G401 (cell line): Measurements from ENCODE around the gene SPHK2. TPM values are rescaled to one million over a fixed set of nuclear protein-coding genes. Genes with fewer than 3 reads are reported as not detected.

Source experiments
- DNase-seq: peaks from one replicate; pipeline ENCODE4 v3.0.0-alpha.2; 2015; ENCODE audit warnings: low spot score
- in situ Hi-C: cut with HindIII; loops from 2 replicates; pipeline ENCODE4 v1.10.0; 2016; ENCODE audit warnings: low sequenced_read_pairs, mixed read lengths
- total RNA-seq: library from RNA; depleted of rRNA; stranded (reverse); fragments of >200 nt; shearing (Covaris generic); gene quantifications from 2 replicates; pipeline ENCODE4 v1.2.3, GENCODE V29; 2014

The SPHK2 gene
- total RNA-seq, 1 experiment from 2014 or later = 16.5 TPM

DNA sequence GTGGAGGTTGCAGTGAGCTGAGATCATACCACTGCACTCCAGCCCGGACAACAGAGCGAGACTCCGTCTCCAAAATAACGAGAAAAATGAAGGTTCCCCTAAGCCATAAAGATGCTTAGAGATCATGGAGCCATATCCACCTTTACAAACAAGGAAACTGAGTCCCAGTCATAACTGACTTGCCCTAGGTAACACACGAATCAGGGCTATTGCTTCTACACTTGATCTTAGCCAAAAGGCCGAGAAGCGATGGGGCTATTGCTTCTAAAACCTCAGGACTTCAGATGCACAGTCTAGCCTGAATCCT lies 14.7 kb downstream of the SPHK2 start:
- DNase-seq = no peak
- in situ Hi-C loops = no loop called here

DNA sequence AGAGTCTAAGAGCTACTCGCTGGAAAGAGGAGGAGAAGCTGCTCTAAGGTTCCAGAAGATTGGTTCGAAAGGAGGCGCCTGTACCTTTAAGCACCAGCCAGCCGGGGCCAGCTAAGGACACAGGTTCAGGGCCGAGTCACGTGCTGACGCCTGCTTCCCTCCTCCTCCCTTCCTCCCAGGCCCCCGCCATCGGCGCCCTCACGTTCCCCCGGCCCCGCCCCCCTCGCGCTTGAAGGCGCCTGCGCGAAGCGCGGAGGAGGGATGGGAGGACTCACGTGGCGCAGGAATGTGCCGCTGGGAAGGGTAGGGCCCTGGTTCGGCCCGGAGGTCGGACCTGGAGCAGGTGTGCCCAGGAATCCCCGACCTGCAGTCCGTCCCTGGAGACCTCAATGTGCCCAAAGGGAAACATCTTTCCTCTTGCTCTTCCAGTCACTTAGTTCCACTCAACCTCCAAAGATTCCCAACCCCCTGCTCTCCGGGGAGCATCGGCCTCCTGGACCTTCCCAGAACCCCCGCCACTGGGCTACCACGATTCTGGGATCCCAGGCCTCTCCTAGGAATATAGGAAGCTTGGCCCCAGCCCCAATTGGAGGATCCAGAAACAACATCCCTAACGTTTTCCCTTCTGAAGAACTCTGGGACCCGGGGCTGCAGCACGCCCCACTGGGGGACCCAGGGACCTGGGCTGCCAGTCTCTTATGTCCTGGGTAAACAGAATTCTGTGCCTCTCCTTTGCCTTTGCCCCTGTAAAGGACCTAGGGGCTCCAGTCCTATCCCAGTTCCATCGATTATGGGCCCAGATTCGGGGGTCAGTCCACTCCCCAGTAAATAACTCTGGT lies 15.3 kb downstream of the SPHK2 start:
- DNase-seq = peak; percentile 99

DNA sequence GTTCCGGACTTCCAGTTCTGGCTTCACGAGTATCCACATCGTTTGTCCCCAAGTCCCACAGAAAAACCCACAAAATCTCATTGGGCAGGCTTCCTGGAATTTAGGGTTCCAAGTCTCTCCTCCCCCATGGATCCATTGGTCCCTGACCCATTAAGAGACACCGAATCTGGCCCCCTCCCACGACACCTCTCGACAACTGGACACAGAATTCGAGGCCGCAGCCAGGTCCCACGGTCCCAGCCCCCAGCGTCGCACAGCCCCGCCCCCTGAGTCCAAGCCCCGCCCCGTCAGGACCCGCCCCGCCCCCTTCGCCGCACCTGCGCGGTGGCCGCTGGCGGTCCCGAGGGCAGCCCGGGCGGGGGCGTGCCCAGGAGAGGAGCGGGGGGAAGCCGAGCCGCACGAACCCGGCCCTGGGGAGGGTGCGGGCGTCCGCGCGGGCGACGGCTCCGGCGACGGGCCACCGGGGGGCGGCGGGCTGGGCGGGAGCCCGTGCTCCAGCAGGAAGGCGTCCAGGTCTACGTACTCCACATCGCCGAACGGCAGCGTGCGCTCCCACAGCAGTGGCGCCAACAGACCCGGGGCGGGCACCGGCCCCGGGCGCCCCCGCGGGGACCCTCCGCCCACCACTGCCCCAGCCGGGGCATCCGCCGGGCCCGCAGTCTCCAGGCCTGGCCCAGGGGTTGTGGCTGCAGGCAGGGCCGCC lies 16.1 kb downstream of the SPHK2 start:
- in situ Hi-C loops = no loop called here
- peak; percentile 75 for DNase-seq

More for the DNA sequence above, 15.3 kb downstream of the SPHK2 start:
- in situ Hi-C loops = no loop called here

DNA sequence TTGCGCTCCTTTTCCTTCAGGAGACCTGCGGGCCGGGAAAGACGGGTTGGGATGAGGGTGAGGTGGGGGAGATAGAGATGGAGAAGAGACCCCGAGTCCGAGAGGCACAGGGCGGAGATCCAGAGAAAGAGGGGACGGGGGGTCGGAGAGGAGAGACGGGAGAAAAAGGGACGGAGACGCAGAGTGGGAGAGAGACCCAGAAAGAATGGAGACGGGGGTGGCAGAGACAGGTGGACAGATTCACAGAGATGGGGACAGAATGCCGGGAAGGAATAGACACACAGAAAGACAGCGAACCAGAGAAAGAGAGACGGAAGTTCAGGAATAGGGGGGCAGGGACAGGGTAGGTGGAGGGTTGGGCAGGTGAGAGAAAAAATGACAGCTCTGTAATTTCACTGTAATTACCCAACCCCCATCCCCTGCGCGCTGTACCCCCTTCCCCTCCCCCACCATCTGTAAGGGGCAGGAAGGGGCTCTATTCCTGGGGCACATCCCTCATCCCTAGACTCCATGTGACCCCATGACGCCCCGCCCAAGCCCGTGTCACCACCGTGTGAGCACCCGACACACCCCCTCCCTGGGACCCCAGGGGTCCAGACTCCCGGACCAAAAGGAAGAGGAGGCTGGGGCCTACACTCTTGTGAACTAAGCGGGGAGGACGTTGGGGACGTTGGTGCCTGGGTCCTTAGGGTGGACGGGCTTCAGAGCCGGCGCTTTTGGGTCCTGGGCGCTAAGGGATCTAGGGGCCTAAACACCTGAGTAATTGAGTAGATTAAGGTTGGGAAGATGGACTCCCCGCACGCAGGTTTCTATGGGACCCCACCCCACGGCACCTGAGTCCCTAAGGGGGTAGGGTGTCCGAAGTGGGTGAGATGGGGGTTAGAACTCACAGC lies 16.9 kb downstream of the SPHK2 start:
- DNase-seq = peak; percentile 51
- in situ Hi-C loops = no loop called here

DNA sequence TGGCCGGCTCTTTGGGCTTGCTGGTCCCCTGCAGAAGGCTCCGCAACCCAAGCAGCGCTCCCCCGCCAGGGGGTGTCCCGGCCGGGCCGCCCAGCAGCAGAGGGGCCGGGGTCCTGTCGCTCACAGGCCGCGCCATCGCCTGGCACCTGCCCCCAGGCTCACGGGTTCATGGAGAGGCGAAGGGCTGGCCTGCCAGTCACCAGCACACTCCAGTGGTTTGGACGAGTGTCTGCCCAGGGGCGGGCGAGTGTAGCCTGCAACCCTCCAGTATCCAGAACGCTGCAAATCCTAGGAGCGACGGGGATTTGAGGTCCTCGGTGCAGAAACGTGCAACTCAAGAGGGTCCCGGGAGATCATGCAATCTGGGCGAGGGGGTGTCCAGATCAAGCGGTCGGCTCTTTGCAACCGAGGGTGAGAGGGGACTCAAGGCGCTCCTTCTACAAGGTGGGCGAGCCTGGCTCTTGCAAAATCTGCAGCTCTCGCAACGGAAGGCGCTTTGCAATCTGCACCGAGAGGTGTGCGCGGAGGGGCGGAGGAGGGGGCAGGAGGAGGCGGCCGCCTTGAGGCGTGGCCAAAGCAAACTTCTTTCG lies 17.6 kb downstream of the SPHK2 start, which contains the start of gene DBP:
Gene DBP (minus strand): TSS at position 521 of the 590 bp plus-strand sequence. CDS start 385 bp downstream, at position 136.
- DNase-seq = no peak
- in situ Hi-C loops = no loop called here

DNA sequence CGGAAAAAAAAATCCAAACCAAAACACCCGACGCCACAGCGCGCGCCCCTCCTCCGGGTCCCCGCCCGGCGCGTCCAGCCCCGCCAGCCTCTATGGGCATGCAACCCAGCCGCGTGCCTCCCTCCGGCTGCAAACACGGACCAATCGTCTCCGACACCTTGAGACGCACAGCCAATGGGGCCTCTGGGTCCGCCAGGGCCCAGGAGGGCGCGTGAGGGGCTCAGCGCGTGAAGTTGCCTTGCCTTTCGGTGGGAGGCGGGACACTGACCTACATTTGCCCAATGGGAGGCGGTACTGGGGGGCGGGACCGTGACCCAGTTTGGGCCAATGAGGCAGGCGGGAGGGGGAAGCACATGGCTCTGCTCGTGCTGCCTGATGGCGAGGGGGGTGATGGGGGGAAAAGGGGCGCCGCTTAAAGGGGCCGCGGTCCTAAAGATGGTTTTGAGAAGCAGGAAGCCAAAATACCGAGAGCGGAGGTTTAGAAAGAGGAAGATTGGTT lies 18.2 kb downstream of the SPHK2 start:
- in situ Hi-C loops = no loop called here
- peak; percentile 100 for DNase-seq

DNA sequence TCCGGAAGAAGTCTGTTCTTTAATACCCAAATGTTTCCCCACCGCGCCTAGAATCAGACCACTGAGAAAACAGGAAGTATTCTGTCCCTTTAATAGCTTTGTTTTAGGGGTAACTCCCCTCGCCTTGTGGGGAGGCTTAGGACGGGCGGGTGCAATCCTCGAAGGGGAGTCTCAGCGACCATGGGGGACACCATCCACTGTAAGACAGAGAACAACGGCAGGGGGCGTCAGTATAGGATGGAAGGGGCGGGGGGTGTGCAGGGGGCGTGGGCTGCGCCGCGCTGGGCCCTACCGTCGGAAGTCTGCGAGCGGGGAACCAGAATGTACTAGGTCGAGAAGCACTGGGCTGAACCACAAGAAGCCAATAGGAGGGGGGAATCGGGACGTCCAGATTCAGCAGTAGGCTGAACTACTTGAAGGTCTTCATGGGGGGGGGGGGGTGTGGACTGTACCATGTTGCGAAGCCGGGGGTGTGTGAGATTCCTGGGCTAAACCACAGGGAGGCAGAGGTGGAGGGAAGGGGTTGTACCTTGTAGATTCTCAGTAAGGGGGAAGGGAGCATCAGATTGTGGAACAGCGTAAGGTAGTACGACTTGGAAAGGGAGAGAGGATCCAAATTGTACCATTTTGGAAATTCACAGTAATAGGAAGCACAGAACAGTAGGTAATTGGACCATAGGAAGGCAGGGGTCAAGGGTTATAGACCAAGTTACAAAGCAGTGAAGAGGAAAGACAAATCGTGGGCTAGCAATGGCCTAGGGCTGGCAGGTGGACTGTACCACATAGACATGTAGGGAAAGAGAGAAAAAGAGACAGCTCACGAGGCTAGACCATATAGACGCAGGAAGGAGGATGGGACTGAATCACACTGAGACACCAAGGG lies 18.9 kb downstream of the SPHK2 start:
- in situ Hi-C loops = no loop called here
- DNase-seq = peak; percentile 97

DNA sequence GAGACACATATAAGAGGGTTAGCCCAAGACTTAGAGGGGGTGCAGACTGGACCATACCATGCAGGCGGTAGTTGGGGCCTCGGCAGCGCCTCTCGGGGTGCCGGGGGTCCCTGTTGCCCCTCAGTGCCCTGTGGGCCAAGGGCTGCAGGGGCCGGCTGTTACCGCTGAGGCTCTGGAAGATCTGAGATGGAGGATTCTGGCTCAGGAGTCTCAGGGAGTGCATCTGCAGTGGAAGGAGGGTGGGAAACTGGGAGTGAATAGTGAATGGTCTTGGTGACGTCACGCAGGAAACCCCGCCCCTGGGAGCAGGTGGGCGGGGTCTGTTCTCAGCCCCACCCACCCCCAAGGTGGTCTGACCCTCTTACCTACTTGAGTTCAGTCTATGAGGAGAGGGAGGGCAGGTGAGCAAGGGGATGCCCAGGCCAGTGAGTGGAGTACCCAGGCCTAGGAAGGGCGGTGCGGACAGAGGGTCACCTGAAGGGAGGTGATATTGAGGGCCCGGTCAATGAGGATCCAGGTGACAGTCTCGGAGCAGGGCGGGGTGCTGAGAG lies 19.6 kb downstream of the SPHK2 start:
- no peak for DNase-seq
- in situ Hi-C loops = no loop called here

DNA sequence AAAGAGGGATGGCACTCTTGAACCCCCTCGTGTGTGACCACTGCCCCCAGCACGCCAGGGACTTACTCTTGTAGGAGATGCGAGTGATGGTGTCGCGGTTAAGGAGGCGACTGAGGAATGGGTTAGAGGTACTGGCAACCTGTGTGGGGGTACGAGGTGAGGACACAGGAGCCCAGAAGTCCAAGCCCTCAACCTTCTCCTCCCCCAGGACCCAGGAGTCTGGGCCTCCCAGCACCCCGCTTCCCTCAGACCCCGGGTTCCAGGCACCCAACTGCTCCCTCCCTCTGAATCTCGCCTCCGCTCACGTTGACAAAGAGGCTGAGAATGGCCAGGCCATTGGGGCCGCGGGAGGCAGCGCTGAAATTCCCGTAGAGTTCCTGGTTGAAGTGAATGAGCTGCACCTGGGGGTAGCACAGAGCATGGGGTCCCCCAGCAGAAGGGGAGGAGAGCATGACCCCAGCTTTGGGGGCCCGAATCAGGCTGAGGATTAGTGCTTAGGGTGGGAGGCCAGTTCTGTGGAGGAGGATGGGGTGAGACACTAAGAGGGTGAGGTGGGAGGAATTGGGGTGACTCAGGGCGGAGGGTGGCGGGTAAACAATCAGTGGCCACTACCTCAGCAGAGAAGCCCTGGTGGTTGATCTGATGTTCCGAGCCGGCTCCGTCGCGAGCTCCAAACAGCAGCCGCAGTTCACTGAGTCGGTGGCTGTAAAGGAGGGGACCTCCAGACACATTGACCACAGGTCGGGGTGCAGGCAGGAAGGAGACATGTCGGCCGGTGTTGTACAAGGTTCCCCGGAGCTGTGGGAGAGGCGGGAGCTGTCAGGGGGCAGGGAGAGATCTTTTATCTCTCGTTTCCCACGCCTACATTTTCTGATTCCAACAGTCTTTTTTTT lies 20.4 kb downstream of the SPHK2 start:
- in situ Hi-C loops = no loop called here
- DNase-seq = no peak

DNA sequence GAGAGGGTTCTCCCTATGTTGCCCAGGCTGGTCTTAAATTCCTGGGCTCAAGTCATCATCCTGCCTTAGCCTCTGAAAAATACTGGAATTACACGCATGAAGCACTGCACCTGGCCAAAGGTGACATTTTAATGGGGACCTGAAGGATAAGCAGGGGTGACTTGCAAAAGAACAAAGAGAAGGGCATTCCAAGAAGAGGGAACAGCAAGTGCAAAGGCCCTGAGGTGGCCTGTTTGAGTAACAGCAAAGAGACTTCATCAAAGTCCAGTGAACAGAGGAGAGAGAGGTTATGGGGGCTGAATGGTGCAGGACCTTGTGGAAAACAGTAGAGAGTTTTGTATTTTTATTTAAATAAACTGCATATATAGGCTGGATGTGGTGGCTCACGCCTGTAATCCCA lies 22.5 kb downstream of the SPHK2 start:
- in situ Hi-C loops = no loop called here
- DNase-seq = no peak

DNA sequence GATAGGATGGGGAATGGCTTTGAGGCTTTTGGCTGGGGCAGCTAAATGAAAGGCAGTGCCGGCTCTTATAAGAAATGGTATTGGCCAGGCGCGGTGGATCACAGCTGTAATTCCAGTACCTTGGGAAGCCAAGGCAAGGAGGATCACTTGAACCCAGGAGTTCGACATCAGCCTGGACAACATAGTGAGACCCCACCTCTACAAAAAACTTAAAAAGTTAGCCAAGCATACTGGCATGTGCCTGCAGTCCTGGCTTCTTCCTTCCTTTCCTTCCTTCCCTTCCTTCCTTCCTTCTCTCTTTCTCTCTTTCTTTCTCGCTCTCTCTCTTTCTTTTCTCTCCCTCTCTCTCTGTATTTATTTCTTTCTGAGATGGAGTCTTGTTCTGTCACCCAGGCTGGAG lies 23.6 kb downstream of the SPHK2 start:
- in situ Hi-C loops = no loop called here
- DNase-seq = no peak

DNA sequence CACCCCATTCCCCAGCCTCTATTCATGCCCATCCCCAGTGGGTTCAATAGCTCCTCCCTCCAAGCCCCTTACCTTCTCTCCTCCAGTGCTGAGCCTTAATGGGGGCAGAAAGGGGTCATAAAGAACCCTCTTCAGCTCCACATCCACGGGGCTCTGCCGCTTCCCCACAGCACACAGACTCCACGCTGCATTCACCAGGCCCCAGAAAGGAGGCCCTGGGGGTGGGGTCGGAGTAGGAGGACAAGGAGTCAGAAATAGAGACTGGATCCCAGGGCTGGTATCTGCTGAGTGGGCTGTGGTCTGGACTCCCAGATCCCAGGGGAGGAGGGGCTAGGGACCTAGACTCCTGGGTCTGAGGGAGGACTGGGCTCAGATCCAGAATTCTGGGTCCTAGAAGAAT lies 25.0 kb downstream of the SPHK2 start:
- in situ Hi-C loops = no loop called here
- DNase-seq = no peak

DNA sequence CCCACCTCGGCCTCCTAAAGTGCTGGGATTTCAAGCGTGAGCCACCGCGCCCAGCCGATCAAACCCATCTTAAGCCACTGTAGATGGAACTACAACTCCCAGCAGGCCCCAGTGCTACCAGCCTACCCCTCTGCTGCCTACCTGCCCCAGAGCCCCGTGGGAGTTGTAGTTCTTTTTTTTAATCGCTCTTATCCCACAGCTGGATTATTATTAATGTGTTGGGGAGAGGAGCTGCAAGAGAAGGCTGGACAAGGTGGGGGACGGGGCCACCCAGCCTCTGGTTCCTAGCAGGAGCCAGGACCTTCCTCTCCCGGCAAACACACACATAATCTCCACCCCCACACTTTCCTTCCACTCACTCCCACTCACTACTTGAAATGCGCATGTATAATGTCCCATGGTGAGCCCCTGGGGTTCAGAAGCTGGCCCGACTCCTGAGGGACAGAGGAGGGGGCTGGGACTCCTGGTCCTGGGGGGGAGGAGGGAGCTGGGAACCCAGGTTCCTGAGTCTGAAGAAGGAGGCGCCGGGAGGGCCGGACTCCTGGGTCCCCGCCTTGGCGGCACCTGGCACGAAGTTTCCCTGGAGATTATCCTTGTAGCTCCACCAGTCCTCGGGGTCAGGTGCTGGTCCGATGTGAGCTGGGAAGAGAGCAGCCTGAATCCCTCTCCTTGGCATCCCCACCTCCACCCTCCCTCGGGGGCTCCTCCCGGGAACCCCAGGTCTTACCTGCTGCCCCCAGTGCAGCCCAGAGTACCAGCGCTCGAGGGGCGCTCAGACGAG lies 25.7 kb downstream of the SPHK2 start:
- DNase-seq = peak; percentile 94

DNA sequence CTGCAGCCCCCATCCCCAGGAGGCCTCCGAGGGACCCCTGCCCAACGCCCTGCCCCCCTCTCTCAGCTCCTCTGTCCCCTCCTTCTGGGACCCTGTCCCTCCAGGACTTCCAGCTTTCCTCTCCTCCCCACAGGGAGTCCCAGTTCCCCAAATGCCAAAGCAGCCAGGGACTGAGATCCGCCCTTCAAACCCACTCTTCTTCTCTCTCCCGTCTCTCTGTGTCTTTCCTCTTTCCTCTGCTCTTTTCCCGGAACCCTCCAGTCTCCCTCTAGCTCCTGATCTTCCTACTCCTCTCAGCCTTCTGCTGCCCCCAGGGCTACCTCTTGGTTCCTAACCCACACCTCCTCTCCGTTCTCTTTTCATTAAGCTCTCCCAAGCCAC lies 26.3 kb downstream of the SPHK2 start:
- in situ Hi-C loops = no loop called here
- DNase-seq = no peak

More for the DNA sequence above, 25.7 kb downstream of the SPHK2 start:
- in situ Hi-C loops = no loop called here

DNA sequence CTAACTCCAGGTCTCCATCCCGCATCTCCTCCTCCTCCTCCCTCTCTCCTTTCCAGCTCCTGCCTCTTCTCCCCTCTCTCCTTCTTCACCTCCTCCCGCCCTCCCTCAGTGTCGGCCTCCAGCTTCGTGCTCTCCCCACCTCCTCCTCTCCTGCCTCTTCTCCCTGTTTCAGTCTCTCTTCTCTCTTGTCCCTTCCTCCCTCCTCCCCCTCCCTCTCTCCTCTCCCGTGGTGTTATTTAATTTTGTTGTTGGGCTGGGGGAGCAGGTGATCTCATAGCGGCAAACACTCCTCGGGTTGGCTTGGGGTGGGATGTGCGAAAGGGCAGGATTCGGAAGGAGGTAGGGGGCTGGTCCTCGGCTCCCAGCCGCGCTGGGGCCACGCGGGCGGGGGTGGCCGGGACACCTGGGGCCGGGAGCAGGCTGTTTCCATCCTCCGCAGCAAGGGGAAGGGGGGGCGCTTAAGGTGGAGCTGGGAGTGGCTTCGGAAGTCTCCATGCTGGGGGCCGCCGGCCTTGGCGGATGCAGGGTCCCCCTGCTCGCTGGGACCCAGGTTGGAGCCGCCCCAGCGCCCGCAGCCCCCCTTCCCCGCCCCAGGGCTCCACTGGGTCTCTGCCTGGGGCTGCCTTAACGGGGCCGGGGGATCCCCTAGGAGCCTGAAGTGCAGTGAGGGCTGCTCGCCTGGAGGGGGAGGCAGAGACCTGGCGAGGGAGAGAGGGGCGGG lies 26.9 kb downstream of the SPHK2 start, which contains the start of gene CA11:
Gene CA11 (minus strand): TSS at position 187 of the 721 bp plus-strand sequence. CDS start 555 bp downstream, outside the sequence.
- DNase-seq = peak; percentile 96
- in situ Hi-C loops = no loop called here
